ENCODE data around the gene NELFB. TPM values are rescaled to one million over a fixed set of nuclear protein-coding genes. Genes with fewer than 3 reads are reported as not detected.

The NELFB gene
- total RNA-seq, 1 experiment from 2014 or later = 40.5 TPM

- no peaks in the 10 kb centered on the region for H3K4me1 Mint-ChIP-seq (ENCODE audit: insufficient read depth, unreplicated experiment)
- TF ChIP-seq CTCF (IDR thresholded peaks at IDR 0.05; ENCODE audit: unreplicated experiment) = no peak
- no peak for DNase-seq (ENCODE audit: unreplicated experiment)
- ChIA-PET POLR2A (interaction anchor here (1.8 kb wide), 1 partner anchor 16 kb away, joined by 7 read pairs; the partner anchor contains the start of gene TOR4A), CTCF (interaction anchor here (0.8 kb wide), 1 partner anchor 16 kb away, joined by 3 read pairs; the partner anchor contains the start of gene TOR4A)
- no peak overlapping the region for H3K27ac Mint-ChIP-seq (ENCODE audit: low read depth, unreplicated experiment)
- intact Hi-C loops (cut with micrococcal nuclease) = loop anchor here (2.0 kb wide), 1 partner anchor 151 kb away; no protein-coding TSS in a partner anchor
- peaks cover 11% of the 10 kb centered on the region for H3K27me3 Mint-ChIP-seq (ENCODE audit: insufficient read depth, unreplicated experiment)
- no peaks in the 10 kb centered on the region for H3K36me3 Mint-ChIP-seq (ENCODE audit: insufficient read depth, unreplicated experiment)
- no peaks in the 10 kb centered on the region for H3K9me3 Mint-ChIP-seq (ENCODE audit: unreplicated experiment)
- no TSS peak for BruUV-seq (replicated peaks)
- no peak overlapping the region for H3K4me3 Mint-ChIP-seq (ENCODE audit: unreplicated experiment)
These were observed 38.5 kb downstream of the NELFB start for GRCh38 chr9:137293482-137294090.

DNA sequence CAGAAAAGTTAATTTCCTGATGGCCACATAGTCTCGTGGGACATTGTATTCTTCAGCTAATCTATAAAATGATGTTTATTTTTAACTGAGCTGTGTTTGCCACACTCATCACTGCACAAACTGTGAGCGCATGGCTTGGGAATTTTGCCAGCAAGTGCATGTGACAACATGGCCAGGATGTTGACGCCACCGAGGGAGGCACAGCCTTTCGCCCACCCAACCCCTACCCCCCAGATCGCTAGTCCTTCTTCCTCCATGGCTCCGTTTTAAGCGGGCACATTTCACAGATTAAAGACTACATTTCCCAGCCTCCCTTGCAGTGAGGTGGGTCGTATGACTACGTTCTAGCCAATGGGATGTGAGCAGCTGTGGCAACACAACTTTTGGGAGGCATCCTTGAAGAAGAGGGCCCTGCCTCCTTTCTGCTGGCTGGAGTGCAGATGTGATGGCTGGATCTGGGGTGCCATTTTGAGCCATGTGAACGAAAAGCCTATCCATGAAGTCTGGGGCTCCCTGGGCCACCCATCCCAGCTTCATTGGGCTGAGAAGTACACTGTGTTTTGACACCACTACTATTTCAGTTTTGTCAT is 39.1 kb downstream of the NELFB start:
- Mint-ChIP-seq H3K36me3 (ENCODE audit: insufficient read depth, unreplicated experiment) (peaks cover 4% of the 10 kb centered on the region), H3K4me3 (ENCODE audit: unreplicated experiment) (no peak overlapping the region), H3K27ac (ENCODE audit: low read depth, unreplicated experiment) (no peak overlapping the region), H3K9me3 (ENCODE audit: unreplicated experiment) (no peaks in the 10 kb centered on the region), H3K27me3 (ENCODE audit: insufficient read depth, unreplicated experiment) (peaks cover 11% of the 10 kb centered on the region), H3K4me1 (ENCODE audit: insufficient read depth, unreplicated experiment) (no peaks in the 10 kb centered on the region)
- BruUV-seq (replicated peaks) = no TSS peak
- peak; percentile 59 for DNase-seq (ENCODE audit: unreplicated experiment)
- POLR2A ChIA-PET = interaction anchor here (1.8 kb wide), 1 partner anchor 17 kb away, joined by 7 read pairs; the partner anchor contains the start of gene TOR4A
- CTCF ChIA-PET = interaction anchor here (0.8 kb wide), 1 partner anchor 72 kb away, joined by 3 read pairs; no protein-coding TSS in a partner anchor
- intact Hi-C loops (cut with micrococcal nuclease) = loop anchor here (2.0 kb wide), 1 partner anchor 151 kb away; no protein-coding TSS in a partner anchor
- TF ChIP-seq CTCF (IDR thresholded peaks at IDR 0.05; ENCODE audit: unreplicated experiment) = no peak

GRCh38 chr9:137294681-137295237 is 39.6 kb downstream of the NELFB start:
- Mint-ChIP-seq H3K36me3 (ENCODE audit: insufficient read depth, unreplicated experiment) (peaks cover 5% of the 10 kb centered on the region), H3K27me3 (ENCODE audit: insufficient read depth, unreplicated experiment) (peaks cover 11% of the 10 kb centered on the region), H3K4me3 (ENCODE audit: unreplicated experiment) (no peak overlapping the region), H3K4me1 (ENCODE audit: insufficient read depth, unreplicated experiment) (no peaks in the 10 kb centered on the region), H3K9me3 (ENCODE audit: unreplicated experiment) (no peaks in the 10 kb centered on the region), H3K27ac (ENCODE audit: low read depth, unreplicated experiment) (no peak overlapping the region)
- ChIA-PET POLR2A (interaction anchor here (1.8 kb wide), 1 partner anchor 17 kb away, joined by 7 read pairs; the partner anchor contains the start of gene TOR4A), CTCF (interaction anchor here (0.6 to 0.8 kb wide), 4 partner anchors 71 to 126 kb away, joined by 3 read pairs; no protein-coding TSS in a partner anchor)
- BruUV-seq (replicated peaks) = no TSS peak
- TF ChIP-seq CTCF (IDR thresholded peaks at IDR 0.05; ENCODE audit: unreplicated experiment) = peak; percentile 30
- intact Hi-C loops (cut with micrococcal nuclease) = loop anchor here (2.0 kb wide), 1 partner anchor 150 kb away; no protein-coding TSS in a partner anchor
- no peak for DNase-seq (ENCODE audit: unreplicated experiment)

DNA sequence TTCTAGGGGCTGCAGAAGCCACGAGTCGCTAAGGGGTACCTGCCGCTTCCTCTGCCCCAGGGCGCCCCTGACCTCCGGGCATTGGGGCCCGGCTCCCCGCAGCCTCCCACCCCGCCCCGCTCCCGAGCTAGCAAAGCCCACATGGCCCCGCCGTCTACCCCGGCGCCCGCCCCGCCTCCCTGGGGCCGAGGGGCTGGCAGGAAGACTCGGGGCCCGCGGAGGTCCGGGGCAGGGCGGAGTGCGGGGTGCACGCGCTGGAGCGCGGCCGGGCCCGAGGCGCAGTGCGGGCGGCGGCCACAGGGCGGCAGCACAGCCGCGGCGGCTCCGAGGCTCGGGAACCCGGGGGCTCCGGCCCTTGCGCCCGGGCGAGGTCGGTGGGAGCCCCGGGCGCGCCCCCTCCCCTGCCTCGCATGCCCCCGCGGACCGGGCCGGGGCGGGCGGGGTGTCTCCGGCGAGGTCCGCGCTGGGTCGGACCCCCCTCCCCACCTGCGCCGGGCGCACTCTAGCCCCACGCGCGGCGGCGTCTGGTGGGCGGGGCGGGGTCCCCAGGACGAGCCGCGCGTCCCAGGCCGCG is 40.2 kb downstream of the NELFB start:
- Mint-ChIP-seq H3K36me3 (ENCODE audit: insufficient read depth, unreplicated experiment) (peaks cover 5% of the 10 kb centered on the region), H3K9me3 (ENCODE audit: unreplicated experiment) (no peaks in the 10 kb centered on the region), H3K4me1 (ENCODE audit: insufficient read depth, unreplicated experiment) (no peaks in the 10 kb centered on the region), H3K4me3 (ENCODE audit: unreplicated experiment) (no peak overlapping the region), H3K27me3 (ENCODE audit: insufficient read depth, unreplicated experiment) (peaks cover 11% of the 10 kb centered on the region), H3K27ac (ENCODE audit: low read depth, unreplicated experiment) (no peak overlapping the region)
- peak; percentile 61 for TF ChIP-seq CTCF (IDR thresholded peaks at IDR 0.05; ENCODE audit: unreplicated experiment)
- BruUV-seq (replicated peaks) = no TSS peak
- intact Hi-C loops (cut with micrococcal nuclease) = loop anchor here (2.0 kb wide), 1 partner anchor 149 kb away; no protein-coding TSS in a partner anchor
- ChIA-PET CTCF (interaction anchor here (0.6 to 1.3 kb wide), 4 partner anchors 80 to 150 kb away, joined by 3 to 4 read pairs (median 3); no protein-coding TSS in a partner anchor), POLR2A (no interaction called here)
- DNase-seq (ENCODE audit: unreplicated experiment) = no peak
